Mucosa of descending colon (tissue), 3 donors: Measurements from ENCODE around the gene RNF4. TPM values are rescaled to one million over a fixed set of nuclear protein-coding genes. Genes with fewer than 3 reads are reported as not detected.

Experiments used
- ATAC-seq: fragments of 200-7000 bp; cut with Tn5 transposase; one replicate; pipeline ENCODE4 v1.9.1; 2020; ENCODE audit warnings: mild to moderate bottlenecking, moderate library complexity
- DNase-seq, 3 donors: peaks; one replicate each; pipeline ENCODE4 v3.0.0-alpha.2; 2020
- H3K36me3 ChIP-seq: fragments of 200-600 bp; one replicate; pipeline ENCODE4 v1.8.0; 2021; ENCODE audit warnings: low read depth, mild to moderate bottlenecking
- H3K4me1 ChIP-seq: fragments of 200-600 bp; one replicate; pipeline ENCODE4 v1.8.0; 2021; ENCODE audit warnings: low read depth, mild to moderate bottlenecking
- H3K4me3 ChIP-seq: fragments of 200-600 bp; one replicate; pipeline ENCODE4 v1.8.0; 2021; ENCODE audit warnings: mild to moderate bottlenecking
- H3K9me3 ChIP-seq: fragments of 200-600 bp; one replicate; pipeline ENCODE4 v1.8.0; 2021; ENCODE audit warnings: mild to moderate bottlenecking
- intact Hi-C, 2 donors: fragments of 100-400 bp; cut with DNase I in 1 of 2; cut with micrococcal nuclease in 1 of 2; formaldehyde crosslinking; loops; one replicate each; pipeline versions ENCODE4 v1.11.0 to v1.11.1; 2022; cut with DNase I, micrococcal nuclease
- total RNA-seq, 3 donors: library from RNA; stranded (reverse); fragmentation: NEBNext Ultra II Directional in 2 of 3; extraction: Animal tissue kit (Norgen Biotek cat#: 25700) in 2 of 3; gene quantifications; one replicate each; pipeline versions ENCODE4 v1.2.1 to v1.2.4, GENCODE V29; 2021 to 2023
- TF ChIP-seq, protein P1 (sequence below): fragments of 200-600 bp; IDR thresholded peaks from one replicate; pipeline ENCODE4 v1.8.0; 2022; ENCODE audit warnings: antibody characterized with exemption, mild to moderate bottlenecking
- donor health status: DM: no; HTN: no; CAD: no; lungs with moderate emphysema.
- donor health status: DM: no; HTN: no; CAD: no.
- donor health status: DM: no; HTN: yes; CAD: no.

RNF4 gene
- total RNA-seq, 3 donors from 2014 or later: 48.0 to 55.1 (median 51.9) TPM

GRCh38 chr4:2551118-2551517 lies 82.2 kb downstream of the RNF4 start:
- intact Hi-C loops: no loop called here
- no peak overlapping the region for H3K4me3 ChIP-seq
- no peaks in the 10 kb centered on the region for H3K36me3 ChIP-seq
- no peak for ATAC-seq
- no peak for DNase-seq
- TF ChIP-seq, protein P1, sequence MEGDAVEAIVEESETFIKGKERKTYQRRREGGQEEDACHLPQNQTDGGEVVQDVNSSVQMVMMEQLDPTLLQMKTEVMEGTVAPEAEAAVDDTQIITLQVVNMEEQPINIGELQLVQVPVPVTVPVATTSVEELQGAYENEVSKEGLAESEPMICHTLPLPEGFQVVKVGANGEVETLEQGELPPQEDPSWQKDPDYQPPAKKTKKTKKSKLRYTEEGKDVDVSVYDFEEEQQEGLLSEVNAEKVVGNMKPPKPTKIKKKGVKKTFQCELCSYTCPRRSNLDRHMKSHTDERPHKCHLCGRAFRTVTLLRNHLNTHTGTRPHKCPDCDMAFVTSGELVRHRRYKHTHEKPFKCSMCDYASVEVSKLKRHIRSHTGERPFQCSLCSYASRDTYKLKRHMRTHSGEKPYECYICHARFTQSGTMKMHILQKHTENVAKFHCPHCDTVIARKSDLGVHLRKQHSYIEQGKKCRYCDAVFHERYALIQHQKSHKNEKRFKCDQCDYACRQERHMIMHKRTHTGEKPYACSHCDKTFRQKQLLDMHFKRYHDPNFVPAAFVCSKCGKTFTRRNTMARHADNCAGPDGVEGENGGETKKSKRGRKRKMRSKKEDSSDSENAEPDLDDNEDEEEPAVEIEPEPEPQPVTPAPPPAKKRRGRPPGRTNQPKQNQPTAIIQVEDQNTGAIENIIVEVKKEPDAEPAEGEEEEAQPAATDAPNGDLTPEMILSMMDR: no peak
- no peaks in the 10 kb centered on the region for H3K9me3 ChIP-seq
- no peaks in the 10 kb centered on the region for H3K4me1 ChIP-seq

- intact Hi-C loops: no loop called here
- no peak for DNase-seq
- no peaks in the 10 kb centered on the region for H3K4me1 ChIP-seq
- TF ChIP-seq, protein P1: no peak
- H3K9me3 ChIP-seq: no peaks in the 10 kb centered on the region
- H3K36me3 ChIP-seq: no peaks in the 10 kb centered on the region
- ATAC-seq: no peak
- H3K4me3 ChIP-seq: no peak overlapping the region
Measured at GRCh38 chr4:2552806-2553205, 83.9 kb downstream of the RNF4 start.

- no peaks in the 10 kb centered on the region for H3K36me3 ChIP-seq
- TF ChIP-seq, protein P1: no peak
- H3K9me3 ChIP-seq: no peaks in the 10 kb centered on the region
- DNase-seq (no peak), ATAC-seq (no peak)
- no peak overlapping the region for H3K4me3 ChIP-seq
- intact Hi-C loops: no loop called here
- H3K4me1 ChIP-seq: no peaks in the 10 kb centered on the region
Measured at GRCh38 chr4:2558301-2558700, 89.4 kb downstream of the RNF4 start.

GRCh38 chr4:2560167-2560566 lies 91.3 kb downstream of the RNF4 start:
- no peak overlapping the region for H3K4me3 ChIP-seq
- TF ChIP-seq, protein P1: no peak
- no peak for DNase-seq
- intact Hi-C loops: no loop called here
- no peak for ATAC-seq
- no peaks in the 10 kb centered on the region for H3K9me3 ChIP-seq
- no peaks in the 10 kb centered on the region for H3K36me3 ChIP-seq
- no peaks in the 10 kb centered on the region for H3K4me1 ChIP-seq

Other genes starting within 250 kb of the RNF4 start
- gene HAUS3, start 227.0 kb upstream of the RNF4 start, total RNA-seq: 10 to 100 TPM in 2 of 3 donors, 1 to 10 TPM in 1; 9.9 to 13.7 (median 11.4) TPM
- 1 to 10 TPM; 1.4 to 4.6 (median 1.4) TPM for gene POLN, start 227.0 kb upstream of the RNF4 start, total RNA-seq
- gene MXD4, start 207.0 kb upstream of the RNF4 start, total RNA-seq: 10 to 100 TPM; 46.6 to 59.6 (median 52.6) TPM
- 10 to 100 TPM; 32.4 to 56.4 (median 42.9) TPM for gene ZFYVE28, start 50.5 kb upstream of the RNF4 start, total RNA-seq
- 1 to 10 TPM; 1.2 to 1.3 (median 1.2) TPM for gene CFAP99, start 50.2 kb upstream of the RNF4 start, total RNA-seq
- 10 to 100 TPM; 26.7 to 35.2 (median 28.6) TPM for gene FAM193A, start 67.5 kb downstream of the RNF4 start, total RNA-seq